ENCODE results near the gene CD300LG.

Gene CD300LG

DNA sequence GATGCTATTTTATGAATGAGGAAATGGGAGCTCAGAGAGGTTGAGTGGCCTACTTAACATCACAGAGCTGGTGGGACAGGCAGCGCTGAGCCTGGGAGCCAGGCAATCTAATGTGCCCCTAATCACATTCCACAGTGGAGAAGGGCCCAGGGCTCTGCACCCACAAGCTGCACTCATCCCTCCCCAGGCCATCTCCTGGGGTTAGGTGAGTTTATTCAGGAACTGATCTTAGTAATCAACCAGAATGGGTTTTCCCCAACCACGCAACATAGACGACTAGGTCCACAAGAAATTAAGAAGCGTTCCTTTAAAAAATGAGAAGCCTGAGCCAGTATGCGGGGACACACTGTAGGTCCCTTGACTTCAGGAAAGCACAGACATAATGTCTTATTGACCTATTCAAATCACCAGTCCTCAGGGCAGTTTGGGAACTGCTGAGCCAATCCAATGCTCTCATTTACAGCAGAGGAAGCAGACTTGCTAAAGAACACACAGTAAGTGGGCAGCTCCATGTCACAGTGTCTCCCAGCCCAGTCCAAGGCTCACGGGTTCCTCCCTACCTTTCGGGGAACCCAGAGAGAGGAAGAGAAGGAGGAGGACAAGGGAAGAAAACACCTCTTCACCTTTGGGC lies 16.4 kb upstream of the CD300LG start:
- no peaks in the 10 kb centered on the region for H3K79me2 ChIP-seq (ENCODE audit: insufficient read depth, low read length)
- H3K27me3 ChIP-seq (ENCODE audit: low read length): no peaks in the 10 kb centered on the region
- no peaks in the 10 kb centered on the region for H3K9me3 ChIP-seq (ENCODE audit: insufficient read depth, low read length)
- no peaks in the 10 kb centered on the region for H3F3A ChIP-seq (ENCODE audit: insufficient read depth)
- H3K36me3 ChIP-seq (ENCODE audit: low read length): no peaks in the 10 kb centered on the region
- H3K4me3 ChIP-seq (ENCODE audit: insufficient read depth, low read length, poor library complexity, severe bottlenecking): no peak overlapping the region
- no peak overlapping the region for H2AFZ ChIP-seq (ENCODE audit: low read depth, low read length, severe bottlenecking)
- no peak overlapping the region for H3K27ac ChIP-seq (ENCODE audit: low read depth, low read length)
- H3K4me2 ChIP-seq (ENCODE audit: low read depth, low read length, poor library complexity, severe bottlenecking): no peak overlapping the region
- TF ChIP-seq, protein P1, sequence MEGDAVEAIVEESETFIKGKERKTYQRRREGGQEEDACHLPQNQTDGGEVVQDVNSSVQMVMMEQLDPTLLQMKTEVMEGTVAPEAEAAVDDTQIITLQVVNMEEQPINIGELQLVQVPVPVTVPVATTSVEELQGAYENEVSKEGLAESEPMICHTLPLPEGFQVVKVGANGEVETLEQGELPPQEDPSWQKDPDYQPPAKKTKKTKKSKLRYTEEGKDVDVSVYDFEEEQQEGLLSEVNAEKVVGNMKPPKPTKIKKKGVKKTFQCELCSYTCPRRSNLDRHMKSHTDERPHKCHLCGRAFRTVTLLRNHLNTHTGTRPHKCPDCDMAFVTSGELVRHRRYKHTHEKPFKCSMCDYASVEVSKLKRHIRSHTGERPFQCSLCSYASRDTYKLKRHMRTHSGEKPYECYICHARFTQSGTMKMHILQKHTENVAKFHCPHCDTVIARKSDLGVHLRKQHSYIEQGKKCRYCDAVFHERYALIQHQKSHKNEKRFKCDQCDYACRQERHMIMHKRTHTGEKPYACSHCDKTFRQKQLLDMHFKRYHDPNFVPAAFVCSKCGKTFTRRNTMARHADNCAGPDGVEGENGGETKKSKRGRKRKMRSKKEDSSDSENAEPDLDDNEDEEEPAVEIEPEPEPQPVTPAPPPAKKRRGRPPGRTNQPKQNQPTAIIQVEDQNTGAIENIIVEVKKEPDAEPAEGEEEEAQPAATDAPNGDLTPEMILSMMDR (IDR thresholded peaks at IDR 0.05; ENCODE audit: insufficient read depth, low read length, poor library complexity, severe bottlenecking): no peak
- no peak for TF ChIP-seq EZH2phosphoT487 (conservative IDR thresholded peaks at IDR 0.05; ENCODE audit: low read length)
- no peaks in the 10 kb centered on the region for H4K20me1 ChIP-seq (ENCODE audit: low read depth, low read length)
- H3K9ac ChIP-seq (ENCODE audit: low read length): no peak overlapping the region
- no peaks in the 10 kb centered on the region for H3K9me2 ChIP-seq (replicated peaks; ENCODE audit: insufficient read depth, low read length)

DNA sequence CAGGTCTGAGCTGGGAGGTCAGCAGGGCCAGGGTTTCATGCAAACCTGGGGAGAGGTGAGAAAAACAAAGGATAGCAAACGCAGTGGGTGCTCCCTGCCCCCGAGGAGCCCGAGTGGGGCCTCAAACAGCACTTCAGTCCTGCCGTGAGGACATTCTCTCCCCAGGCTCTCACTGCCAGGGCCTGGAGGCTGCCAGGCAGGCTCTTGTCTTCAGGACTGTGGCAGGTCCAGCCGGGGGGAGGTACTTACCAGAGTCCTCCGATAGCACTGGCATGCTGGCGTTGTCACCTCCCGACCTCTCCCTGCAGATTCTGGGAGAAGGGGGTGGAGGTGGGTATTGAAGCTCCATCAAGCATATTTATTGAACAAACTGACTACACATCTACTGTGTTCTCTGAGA lies 15.3 kb upstream of the CD300LG start:
- Histone ChIP-seq H3K4me2 (ENCODE audit: low read depth, low read length, poor library complexity, severe bottlenecking) (no peak overlapping the region), H3F3A (ENCODE audit: insufficient read depth) (no peaks in the 10 kb centered on the region), H3K27ac (ENCODE audit: low read depth, low read length) (no peak overlapping the region), H2AFZ (ENCODE audit: low read depth, low read length, severe bottlenecking) (no peak overlapping the region), H3K36me3 (ENCODE audit: low read length) (no peaks in the 10 kb centered on the region), H3K9ac (ENCODE audit: low read length) (no peak overlapping the region), H3K9me2 (replicated peaks; ENCODE audit: insufficient read depth, low read length) (no peaks in the 10 kb centered on the region), H3K79me2 (ENCODE audit: insufficient read depth, low read length) (no peaks in the 10 kb centered on the region), H4K20me1 (ENCODE audit: low read depth, low read length) (no peaks in the 10 kb centered on the region), H3K27me3 (ENCODE audit: low read length) (no peaks in the 10 kb centered on the region), H3K9me3 (ENCODE audit: insufficient read depth, low read length) (no peaks in the 10 kb centered on the region), H3K4me3 (ENCODE audit: insufficient read depth, low read length, poor library complexity, severe bottlenecking) (no peak overlapping the region)
- no peak for TF ChIP-seq EZH2phosphoT487 (conservative IDR thresholded peaks at IDR 0.05; ENCODE audit: low read length)
- TF ChIP-seq, protein P1 (IDR thresholded peaks at IDR 0.05; ENCODE audit: insufficient read depth, low read length, poor library complexity, severe bottlenecking): no peak

DNA sequence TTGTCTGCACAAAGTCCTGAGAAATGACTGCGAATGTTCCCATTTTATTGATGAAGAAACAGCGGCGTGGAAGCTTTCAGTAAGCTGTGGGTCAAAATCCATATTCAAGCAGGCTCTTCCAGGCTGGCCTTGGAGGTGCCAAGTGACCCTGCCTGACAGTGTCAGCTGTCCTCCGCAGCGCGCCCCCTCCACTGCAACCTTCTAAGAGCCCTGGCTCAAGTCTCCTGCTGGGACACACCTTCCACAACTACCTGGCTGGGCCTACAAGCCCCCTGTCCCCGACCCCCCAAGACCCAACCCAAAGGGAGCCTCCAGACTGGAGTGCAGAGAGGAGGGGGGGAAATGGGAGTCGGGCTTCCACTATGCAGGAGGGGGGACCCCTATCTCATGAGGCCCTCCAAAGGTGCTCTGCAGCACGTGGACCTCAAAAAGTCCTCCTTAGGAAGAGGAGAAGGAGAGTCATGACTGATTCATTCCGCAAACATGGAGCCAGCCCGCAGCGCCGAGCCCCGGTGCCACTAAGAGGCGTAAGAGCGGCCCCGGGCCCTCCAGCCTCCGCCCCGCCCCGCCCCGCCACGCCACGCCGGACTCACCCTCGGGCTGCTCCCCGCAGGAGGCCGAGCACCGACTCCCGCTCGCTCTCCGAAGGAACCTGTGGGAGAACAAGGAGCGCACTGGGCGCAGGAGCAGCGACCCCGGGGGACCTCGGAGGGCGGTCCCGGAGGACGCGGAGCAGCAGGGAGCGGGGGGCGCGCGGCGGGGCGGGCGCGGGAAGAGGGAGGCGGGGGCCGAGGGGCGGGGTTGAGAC lies 14.6 kb upstream of the CD300LG start:
- no peaks in the 10 kb centered on the region for H3K9me3 ChIP-seq (ENCODE audit: insufficient read depth, low read length)
- H3K79me2 ChIP-seq (ENCODE audit: insufficient read depth, low read length): no peaks in the 10 kb centered on the region
- no peaks in the 10 kb centered on the region for H3K27me3 ChIP-seq (ENCODE audit: low read length)
- no peaks in the 10 kb centered on the region for H3K9me2 ChIP-seq (replicated peaks; ENCODE audit: insufficient read depth, low read length)
- H2AFZ ChIP-seq (ENCODE audit: low read depth, low read length, severe bottlenecking): no peak overlapping the region
- no peaks in the 10 kb centered on the region for H4K20me1 ChIP-seq (ENCODE audit: low read depth, low read length)
- H3K36me3 ChIP-seq (ENCODE audit: low read length): no peaks in the 10 kb centered on the region
- TF ChIP-seq, protein P1 (IDR thresholded peaks at IDR 0.05; ENCODE audit: insufficient read depth, low read length, poor library complexity, severe bottlenecking): no peak
- no peak for TF ChIP-seq EZH2phosphoT487 (conservative IDR thresholded peaks at IDR 0.05; ENCODE audit: low read length)
- no peaks in the 10 kb centered on the region for H3F3A ChIP-seq (ENCODE audit: insufficient read depth)
- H3K27ac ChIP-seq (ENCODE audit: low read depth, low read length): no peak overlapping the region
- no peak overlapping the region for H3K4me3 ChIP-seq (ENCODE audit: insufficient read depth, low read length, poor library complexity, severe bottlenecking)
- H3K4me2 ChIP-seq (ENCODE audit: low read depth, low read length, poor library complexity, severe bottlenecking): no peak overlapping the region
- no peak overlapping the region for H3K9ac ChIP-seq (ENCODE audit: low read length)
